Measurements from ENCODE around the gene B9D2. TPM values are rescaled to one million over a fixed set of nuclear protein-coding genes. Genes with fewer than 3 reads are reported as not detected.

The B9D2 gene
- total and polyA plus RNA-seq, 2 of the 4 experiments (the other 2 are of a cell fraction) = 6.1 to 9.7 TPM

- TF ChIP-seq MAZ (IDR thresholded peaks at IDR 0.05; ENCODE audit: borderline replicate concordance, low read depth, low read length) (no peak), NFE2L2 (IDR thresholded peaks at IDR 0.05; ENCODE audit: low read depth, low read length) (no peak), MAFK (IDR thresholded peaks at IDR 0.05; ENCODE audit: low read depth, low read length) (no peak), MXI1 (IDR thresholded peaks at IDR 0.05; ENCODE audit: borderline replicate concordance, low read depth, low read length) (no peak), RAD21 (IDR thresholded peaks at IDR 0.05; ENCODE audit: low read length) (no peak), CEBPB (IDR thresholded peaks at IDR 0.05; ENCODE audit: low read depth, low read length) (no peak)
These were observed 55.9 kb downstream of the B9D2 start (continued) for GRCh38 chr19:41307954-41308449.

Measured in IMR-90 (cell line).